IMR-90 (cell line): ENCODE data around the gene CRISPLD2. TPM values are rescaled to one million over a fixed set of nuclear protein-coding genes. Genes with fewer than 3 reads are reported as not detected.

Source experiments
- ATAC-seq: fragments of 200-7000 bp; cut with Tn5 transposase; 2 replicates; pipeline ENCODE4 v1.9.1; 2020; ENCODE audit warnings: low read depth, mild to moderate bottlenecking, moderate library complexity
- BruUV-seq: library from RNA; stranded (reverse); fragments of 400-500 nt; replicated peaks from 2 replicates; lab custom pipeline; 2021; lab: Mats Ljungman, UMichigan
- CTCF ChIA-PET: fragments of 300-600 bp; formaldehyde crosslinking; extraction: SDS; loops from one replicate; lab custom pipeline; 2021; ENCODE audit warnings: antibody characterized with exemption; lab: Yijun Ruan, JAX
- POLR2A ChIA-PET: fragments of 300-600 bp; sonication (Branson Sonifier 250); formaldehyde crosslinking; loops from one replicate; lab custom pipeline; 2022; ENCODE audit warnings: antibody characterized with exemption; ENCODE audit not compliant: unreplicated experiment; lab: Charles Lee
- DNase-seq: peaks from one replicate; pipeline ENCODE4 v3.0.0; 2013
- H2AFZ ChIP-seq: replicated peaks from 2 replicates; pipeline ENCODE3; 2013; ENCODE audit warnings: low read length, mild to moderate bottlenecking; ENCODE audit not compliant: poor library complexity
- H2AK5ac ChIP-seq: 2 replicates; pipeline ENCODE4 v1.6.1; 2013; ENCODE audit warnings: low read depth, low read length, inconsistent platforms
- H2AK9ac ChIP-seq: replicated peaks from 2 replicates; pipeline ENCODE3; 2013; ENCODE audit warnings: mild to moderate bottlenecking, low read depth, low read length, moderate library complexity; ENCODE audit not compliant: poor library complexity
- H2BK120ac ChIP-seq: 2 replicates; pipeline ENCODE4 v1.6.1; 2013; ENCODE audit warnings: low read depth, low read length, inconsistent platforms
- H2BK15ac ChIP-seq: 3 replicates; pipeline ENCODE4 v1.6.1; 2013; ENCODE audit warnings: low read depth, low read length, inconsistent platforms
- H2BK20ac ChIP-seq: 2 replicates; pipeline ENCODE4 v1.6.1; 2013; ENCODE audit warnings: low read depth, mild to moderate bottlenecking, inconsistent platforms, low read length, moderate library complexity
- H2BK5ac ChIP-seq: 2 replicates; pipeline ENCODE4 v1.6.1; 2013; ENCODE audit warnings: mild to moderate bottlenecking, low read depth, low read length, inconsistent platforms; ENCODE audit not compliant: poor library complexity, severe bottlenecking
- H3K14ac ChIP-seq: replicated peaks from 2 replicates; pipeline ENCODE4 v1.6.1; 2013; ENCODE audit warnings: low read depth, low read length, inconsistent platforms
- H3K18ac ChIP-seq: 2 replicates; pipeline ENCODE4 v1.6.1; 2013; ENCODE audit warnings: low read depth, low read length, control low read depth
- H3K23ac ChIP-seq: 2 replicates; pipeline ENCODE4 v1.6.1; 2013; ENCODE audit warnings: low read depth, low read length, inconsistent platforms
- H3K27ac ChIP-seq: 2 replicates; pipeline ENCODE4 v1.5.1; 2013; ENCODE audit warnings: mild to moderate bottlenecking, control low read depth, low read length; ENCODE audit not compliant: insufficient read depth
- H3K27me3 ChIP-seq: 2 replicates; pipeline ENCODE4 v1.6.1; 2013; ENCODE audit warnings: low read length; ENCODE audit not compliant: control insufficient read depth, insufficient read depth
- H3K36me3 ChIP-seq: 2 replicates; pipeline ENCODE4 v1.6.1; 2013; ENCODE audit warnings: low read length, mixed read lengths; ENCODE audit not compliant: control insufficient read depth, insufficient read depth
- H3K4ac ChIP-seq: 2 replicates; pipeline ENCODE4 v1.6.1; 2013; ENCODE audit warnings: low read depth, low read length, inconsistent platforms
- H3K4me1 ChIP-seq: 2 replicates; pipeline ENCODE4 v1.6.1; 2013; ENCODE audit warnings: low read length, mixed read lengths; ENCODE audit not compliant: control insufficient read depth, insufficient read depth
- H3K4me2 ChIP-seq: 2 replicates; pipeline ENCODE4 v1.6.1; 2013; ENCODE audit warnings: low read depth, mild to moderate bottlenecking, control low read depth, low read length, moderate library complexity
- H3K4me3 ChIP-seq: 2 replicates; pipeline ENCODE4 v1.5.1; 2013; ENCODE audit warnings: low read depth, mild to moderate bottlenecking, control low read depth, low read length, moderate library complexity; ENCODE audit not compliant: insufficient read depth
- H3K56ac ChIP-seq: 2 replicates; pipeline ENCODE4 v1.6.1; 2013; ENCODE audit warnings: low read length, inconsistent platforms; ENCODE audit not compliant: insufficient read depth; ENCODE audit errors: extremely low read depth
- H3K79me1 ChIP-seq, 2 experiments: 2 replicates each; pipeline ENCODE4 v1.6.1; 2013; ENCODE audit warnings: low read length in 2 of 2, inconsistent platforms in 1 of 2, low read depth in 1 of 2
- H3K9ac ChIP-seq: 2 replicates; pipeline ENCODE4 v1.6.1; 2013; ENCODE audit warnings: low read depth, low read length, control low read depth
- H3K9me1 ChIP-seq: 2 replicates; pipeline ENCODE4 v1.6.1; 2013; ENCODE audit warnings: low read length, inconsistent platforms; ENCODE audit not compliant: insufficient read depth
- H3K9me3 ChIP-seq: 2 replicates; pipeline ENCODE4 v1.6.1; 2013; ENCODE audit warnings: low read length; ENCODE audit not compliant: control insufficient read depth, insufficient read depth
- H4K20me1 ChIP-seq: 2 replicates; pipeline ENCODE4 v1.6.1; 2013; ENCODE audit warnings: low read length, inconsistent platforms; ENCODE audit not compliant: insufficient read depth
- H4K5ac ChIP-seq: 2 replicates; pipeline ENCODE4 v1.6.1; 2013; ENCODE audit warnings: mild to moderate bottlenecking, low read depth, low read length, control low read depth
- H4K8ac ChIP-seq, 2 experiments: 2 replicates each; pipeline ENCODE4 v1.6.1; 2013; ENCODE audit warnings: low read depth in 2 of 2, low read length in 2 of 2, control low read depth in 1 of 2, inconsistent platforms in 1 of 2
- H4K91ac ChIP-seq: 2 replicates; pipeline ENCODE4 v1.6.1; 2013; ENCODE audit warnings: low read depth, low read length, inconsistent platforms; ENCODE audit not compliant: insufficient read depth
- BHLHE40 ChIP-seq: fragments of 150-350 bp; IDR thresholded peaks from 2 replicates; pipeline ENCODE4 v1.6.1; 2016; ENCODE audit warnings: mild to moderate bottlenecking, low read depth, low read length
- MAFK ChIP-seq: IDR thresholded peaks from 2 replicates; pipeline ENCODE4 v1.6.1; 2012; ENCODE audit warnings: low read depth, low read length, improper control_type of control experiment
- MAZ ChIP-seq: IDR thresholded peaks from 2 replicates; pipeline ENCODE4 v1.6.1; 2012; ENCODE audit warnings: low read depth, mild to moderate bottlenecking, low read length, improper control_type of control experiment, moderate library complexity, borderline replicate concordance
- RAD21 ChIP-seq: IDR thresholded peaks from 2 replicates; pipeline ENCODE4 v1.6.1; 2012; ENCODE audit warnings: low read length, improper control_type of control experiment
- RFX5 ChIP-seq: IDR thresholded peaks from 2 replicates; pipeline ENCODE4 v1.8.0; 2012; ENCODE audit warnings: low read depth, mild to moderate bottlenecking, low read length, moderate library complexity
- SMC3 ChIP-seq: fragments of 150-350 bp; IDR thresholded peaks from 2 replicates; pipeline ENCODE4 v1.6.1; 2016; ENCODE audit warnings: low read depth, mild to moderate bottlenecking, antibody characterized with exemption, low read length, moderate library complexity
- WGBS, 2 experiments: methylation state at CpG; one replicate each; pipeline versions ENCODE4 v1.1.5 to v1.1.7; 2013; ENCODE audit warnings: missing lambda C conversion rate in 2 of 2; ENCODE audit not compliant: insufficient read length in 1 of 2; ENCODE audit errors: extremely low coverage in 2 of 2; 5-methylcytosine and 5-hydroxymethylcytosine counted together
- dilution Hi-C: fragments of 300-500 bp; cut with HindIII; formaldehyde crosslinking; loops from one replicate; pipeline ENCODE4 v1.14.3; 2018; ENCODE audit warnings: low sequenced_read_pairs; ENCODE audit not compliant: unreplicated experiment
- in situ Hi-C: fragments of 300-500 bp; cut with MboI; formaldehyde crosslinking; loops from 3 replicates; pipeline ENCODE4 v1.14.3; 2019; ENCODE audit warnings: low sequenced_read_pairs, inconsistent platforms, mixed read lengths
- intact Hi-C: fragments of 100-400 bp; cut with micrococcal nuclease; formaldehyde crosslinking; loops from 2 replicates; pipeline ENCODE4 v1.10.0; 2022
- polyA plus RNA-seq, 3 experiments: library from polyadenylated mRNA; depleted of rRNA; stranded (reverse); fragments of >200 nt; gene quantifications; 2 replicates each; pipeline ENCODE4 v1.2.3, GENCODE V29; 2012; ENCODE audit warnings: low replicate concordance in 1 of 3
- total RNA-seq: library from RNA; depleted of rRNA; stranded (reverse); fragments of >200 nt; gene quantifications from 2 replicates; pipeline ENCODE4 v1.2.3, GENCODE V29; 2012
- TF ChIP-seq, protein P1 (sequence below): fragments of 150-350 bp; IDR thresholded peaks from 2 replicates; pipeline ENCODE4 v1.6.1; 2016; ENCODE audit warnings: low read depth, mild to moderate bottlenecking, low read length, moderate library complexity, borderline replicate concordance

The CRISPLD2 gene
- total and polyA plus RNA-seq, 2 of the 4 experiments (the other 2 are of a cell fraction) = 23.1 to 37.5 TPM

DNA sequence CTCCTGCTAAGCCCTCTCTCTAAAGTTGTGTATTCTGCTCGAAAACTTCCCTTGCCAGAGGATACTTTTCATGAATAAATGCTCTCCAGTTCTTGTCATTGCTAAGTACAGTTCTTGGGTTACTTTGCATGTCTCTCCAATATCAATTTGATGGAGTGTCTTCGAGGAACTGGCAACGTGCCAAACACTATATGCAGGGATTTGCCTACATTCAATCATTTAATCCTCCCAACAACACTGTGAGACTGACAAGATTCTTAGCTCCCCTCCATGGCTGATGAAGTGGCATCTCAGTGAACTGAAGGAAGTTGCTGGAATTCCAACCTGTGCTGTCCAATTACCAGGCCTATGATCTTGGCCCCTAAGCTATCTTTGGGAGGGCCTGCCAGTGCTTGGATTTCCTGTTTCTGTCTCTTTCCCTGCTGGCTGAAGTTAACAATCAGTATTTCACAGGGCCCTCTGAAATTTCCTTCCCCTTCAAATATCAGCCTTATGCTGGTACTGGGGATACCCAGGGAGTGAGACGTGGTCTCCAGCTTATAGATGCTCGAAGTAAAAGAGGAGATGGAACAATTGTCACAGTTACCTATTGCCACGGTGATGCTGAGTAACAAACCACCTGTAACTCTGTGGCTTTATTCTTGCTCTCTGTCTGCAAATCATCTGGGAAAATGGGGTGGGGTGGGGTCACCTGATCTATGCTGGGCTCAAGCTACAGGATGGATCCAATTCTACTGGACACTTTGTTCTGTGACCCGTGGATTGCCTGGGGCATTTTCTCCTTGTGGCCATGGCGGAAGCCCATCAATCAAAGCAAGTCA, 19.4 kb upstream of the CRISPLD2 start:
- 0 out of 2 replicates have a peak overlapping the region, but pooled peaks have one; percentile 4 for H3K4ac ChIP-seq
- no peak overlapping the region; the same call in 2 of the 3 replicates for H2BK15ac ChIP-seq
- ATAC-seq = no peak
- no peak overlapping the region for H3K4me3 ChIP-seq
- H4K20me1 ChIP-seq = no peaks in the 10 kb centered on the region
- H2AFZ ChIP-seq = no peak overlapping the region
- no peak overlapping the region for H2AK5ac ChIP-seq
- DNase-seq = no peak
- no peak overlapping the region for H3K18ac ChIP-seq
- H4K91ac ChIP-seq = no peak overlapping the region
- 78% methylated on average over 5 of the region's 8 CpGs; no CpG with 5 or more reads in 1 of the 2 experiments for WGBS, 2 experiments
- H3K79me1 ChIP-seq = no peaks in the 10 kb centered on the region
- H4K5ac ChIP-seq = no peak overlapping the region
- dilution Hi-C loops (no loop called here), in situ Hi-C loops (no loop called here), intact Hi-C loops (no loop called here)
- no peak overlapping the region for H4K8ac ChIP-seq
- no peak overlapping the region for H3K27ac ChIP-seq
- 0 out of 2 replicates have a peak, but pooled peaks cover 2% of the 10 kb centered on the region for H3K9me3 ChIP-seq
- POLR2A ChIA-PET = no interaction called here
- no peak overlapping the region for H3K4me2 ChIP-seq
- CTCF ChIA-PET = no interaction called here
- no peak for TF ChIP-seq BHLHE40
- no peak for TF ChIP-seq RFX5
- no peak for TF ChIP-seq MAFK
- no peak for TF ChIP-seq MAZ
- no peak for TF ChIP-seq SMC3
- TF ChIP-seq, protein P1, sequence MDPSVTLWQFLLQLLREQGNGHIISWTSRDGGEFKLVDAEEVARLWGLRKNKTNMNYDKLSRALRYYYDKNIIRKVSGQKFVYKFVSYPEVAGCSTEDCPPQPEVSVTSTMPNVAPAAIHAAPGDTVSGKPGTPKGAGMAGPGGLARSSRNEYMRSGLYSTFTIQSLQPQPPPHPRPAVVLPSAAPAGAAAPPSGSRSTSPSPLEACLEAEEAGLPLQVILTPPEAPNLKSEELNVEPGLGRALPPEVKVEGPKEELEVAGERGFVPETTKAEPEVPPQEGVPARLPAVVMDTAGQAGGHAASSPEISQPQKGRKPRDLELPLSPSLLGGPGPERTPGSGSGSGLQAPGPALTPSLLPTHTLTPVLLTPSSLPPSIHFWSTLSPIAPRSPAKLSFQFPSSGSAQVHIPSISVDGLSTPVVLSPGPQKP = no peak
- TF ChIP-seq RAD21 = no peak
- H2BK120ac ChIP-seq = no peak overlapping the region
- no peaks in the 10 kb centered on the region for H3K27me3 ChIP-seq
- no peak overlapping the region for H3K56ac ChIP-seq
- peaks cover 2% of the 10 kb centered on the region for H3K4me1 ChIP-seq
- no TSS peak for BruUV-seq
- H3K23ac ChIP-seq = no peak overlapping the region
- no peak overlapping the region for H2BK5ac ChIP-seq
- no peak overlapping the region for H2BK20ac ChIP-seq
- H3K9me1 ChIP-seq = peaks cover 7% of the 10 kb centered on the region
- H3K14ac ChIP-seq = 0 out of 2 replicates have a peak overlapping the region, but pooled peaks have one; percentile 15
- H3K36me3 ChIP-seq = no peaks in the 10 kb centered on the region
- no peak overlapping the region for H3K9ac ChIP-seq
- peak overlapping the region; percentile 48 for H2AK9ac ChIP-seq
